ENCODE data around the gene SLC15A1.

- no peak for TF ChIP-seq CEBPB (IDR thresholded peaks at IDR 0.05)
- TF ChIP-seq EP300 (IDR thresholded peaks at IDR 0.05), result no peak
- no peak for TF ChIP-seq CTCF (IDR thresholded peaks at IDR 0.05)
- no peak for TF ChIP-seq CBX2 (IDR thresholded peaks at IDR 0.05; ENCODE audit: borderline replicate concordance, low read depth)
- TF ChIP-seq ESRRA (IDR thresholded peaks at IDR 0.05; ENCODE audit: borderline replicate concordance, low read length), result no peak
- no peak for TF ChIP-seq CHD2 (IDR thresholded peaks at IDR 0.05; ENCODE audit: low read length, partially characterized antibody)
- TF ChIP-seq POLR2A (IDR thresholded peaks at IDR 0.05; ENCODE audit: low read length), result no peak
- no peak for TF ChIP-seq USF2 (IDR thresholded peaks at IDR 0.05)
- no peak for TF ChIP-seq NPAS2 (CRISPR knock-in tag; IDR thresholded peaks at IDR 0.05; ENCODE audit: borderline replicate concordance)
- no peak for TF ChIP-seq MAX (IDR thresholded peaks at IDR 0.05)
- TF ChIP-seq REST (IDR thresholded peaks at IDR 0.05), result no peak
- no peak for TF ChIP-seq ELK1 (IDR thresholded peaks at IDR 0.05; ENCODE audit: low read depth, low read length)
Observed at GRCh38 chr13:98751861-98752466, 508 bp downstream of the SLC15A1 start.

All from A549 (cell line).